ENCODE measurements around the gene TEX101.

DNA sequence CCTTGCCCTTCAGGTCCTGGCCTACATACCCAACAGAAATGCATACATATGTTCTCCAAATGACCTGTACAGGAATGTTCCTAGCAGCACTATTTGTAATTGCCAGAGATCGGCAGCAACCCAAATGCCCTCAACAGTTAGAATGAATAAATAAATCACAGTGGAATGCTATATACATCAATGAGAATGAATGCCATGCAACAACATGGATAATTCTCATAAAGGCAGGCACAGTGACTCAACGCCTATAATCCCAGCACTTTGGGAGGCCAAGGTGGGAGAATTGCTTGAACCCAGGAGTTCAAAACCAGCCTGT is 18.6 kb downstream of the TEX101 start:
- TF ChIP-seq TAF1 (conservative IDR thresholded peaks at IDR 0.05) (no peak), JUND (IDR thresholded peaks at IDR 0.05) (no peak), FOXA1 (IDR thresholded peaks at IDR 0.05) (no peak), RAD21 (IDR thresholded peaks at IDR 0.05) (no peak)
- TF ChIP-seq, protein P1, sequence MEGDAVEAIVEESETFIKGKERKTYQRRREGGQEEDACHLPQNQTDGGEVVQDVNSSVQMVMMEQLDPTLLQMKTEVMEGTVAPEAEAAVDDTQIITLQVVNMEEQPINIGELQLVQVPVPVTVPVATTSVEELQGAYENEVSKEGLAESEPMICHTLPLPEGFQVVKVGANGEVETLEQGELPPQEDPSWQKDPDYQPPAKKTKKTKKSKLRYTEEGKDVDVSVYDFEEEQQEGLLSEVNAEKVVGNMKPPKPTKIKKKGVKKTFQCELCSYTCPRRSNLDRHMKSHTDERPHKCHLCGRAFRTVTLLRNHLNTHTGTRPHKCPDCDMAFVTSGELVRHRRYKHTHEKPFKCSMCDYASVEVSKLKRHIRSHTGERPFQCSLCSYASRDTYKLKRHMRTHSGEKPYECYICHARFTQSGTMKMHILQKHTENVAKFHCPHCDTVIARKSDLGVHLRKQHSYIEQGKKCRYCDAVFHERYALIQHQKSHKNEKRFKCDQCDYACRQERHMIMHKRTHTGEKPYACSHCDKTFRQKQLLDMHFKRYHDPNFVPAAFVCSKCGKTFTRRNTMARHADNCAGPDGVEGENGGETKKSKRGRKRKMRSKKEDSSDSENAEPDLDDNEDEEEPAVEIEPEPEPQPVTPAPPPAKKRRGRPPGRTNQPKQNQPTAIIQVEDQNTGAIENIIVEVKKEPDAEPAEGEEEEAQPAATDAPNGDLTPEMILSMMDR (IDR thresholded peaks at IDR 0.05; ENCODE audit: low read depth, low read length, missing input control) = no peak
